ENCODE data around the gene CACNB4.

DNA sequence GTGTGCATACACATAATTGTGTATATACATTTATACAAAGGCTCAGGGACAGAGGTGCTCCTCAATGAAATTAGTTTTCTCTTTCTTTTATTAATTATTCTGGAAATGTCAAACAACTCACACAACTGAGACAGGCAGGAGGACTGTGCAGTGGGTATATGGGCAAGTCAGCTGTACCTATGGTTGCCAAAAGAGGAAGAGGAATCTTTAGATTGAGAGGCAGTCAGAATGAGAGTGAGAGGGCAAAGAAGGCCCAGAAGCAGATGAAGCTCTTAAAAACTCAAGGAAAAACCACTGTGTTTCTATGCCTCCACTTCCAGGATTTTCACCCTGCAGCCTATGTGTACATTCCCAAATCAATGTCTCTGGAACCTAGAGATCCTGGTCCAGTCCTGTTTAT, 79.1 kb downstream of the CACNB4 start:
- no peak for TF ChIP-seq POLR2A (IDR thresholded peaks at IDR 0.05)
- TF ChIP-seq, protein P1, sequence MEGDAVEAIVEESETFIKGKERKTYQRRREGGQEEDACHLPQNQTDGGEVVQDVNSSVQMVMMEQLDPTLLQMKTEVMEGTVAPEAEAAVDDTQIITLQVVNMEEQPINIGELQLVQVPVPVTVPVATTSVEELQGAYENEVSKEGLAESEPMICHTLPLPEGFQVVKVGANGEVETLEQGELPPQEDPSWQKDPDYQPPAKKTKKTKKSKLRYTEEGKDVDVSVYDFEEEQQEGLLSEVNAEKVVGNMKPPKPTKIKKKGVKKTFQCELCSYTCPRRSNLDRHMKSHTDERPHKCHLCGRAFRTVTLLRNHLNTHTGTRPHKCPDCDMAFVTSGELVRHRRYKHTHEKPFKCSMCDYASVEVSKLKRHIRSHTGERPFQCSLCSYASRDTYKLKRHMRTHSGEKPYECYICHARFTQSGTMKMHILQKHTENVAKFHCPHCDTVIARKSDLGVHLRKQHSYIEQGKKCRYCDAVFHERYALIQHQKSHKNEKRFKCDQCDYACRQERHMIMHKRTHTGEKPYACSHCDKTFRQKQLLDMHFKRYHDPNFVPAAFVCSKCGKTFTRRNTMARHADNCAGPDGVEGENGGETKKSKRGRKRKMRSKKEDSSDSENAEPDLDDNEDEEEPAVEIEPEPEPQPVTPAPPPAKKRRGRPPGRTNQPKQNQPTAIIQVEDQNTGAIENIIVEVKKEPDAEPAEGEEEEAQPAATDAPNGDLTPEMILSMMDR (IDR thresholded peaks at IDR 0.05): no peak
- TF ChIP-seq POLR2AphosphoS5 (IDR thresholded peaks at IDR 0.05): no peak
- TF ChIP-seq EP300 (IDR thresholded peaks at IDR 0.05; ENCODE audit: low read depth): no peak
